ENCODE results near the gene MAGEA3.
"Not testable (repeated sequence)": the region's sequence is repeated elsewhere in the genome, so short reads cannot be mapped to it uniquely, and the experiment has no call there.

MAGEA3 gene

DNA sequence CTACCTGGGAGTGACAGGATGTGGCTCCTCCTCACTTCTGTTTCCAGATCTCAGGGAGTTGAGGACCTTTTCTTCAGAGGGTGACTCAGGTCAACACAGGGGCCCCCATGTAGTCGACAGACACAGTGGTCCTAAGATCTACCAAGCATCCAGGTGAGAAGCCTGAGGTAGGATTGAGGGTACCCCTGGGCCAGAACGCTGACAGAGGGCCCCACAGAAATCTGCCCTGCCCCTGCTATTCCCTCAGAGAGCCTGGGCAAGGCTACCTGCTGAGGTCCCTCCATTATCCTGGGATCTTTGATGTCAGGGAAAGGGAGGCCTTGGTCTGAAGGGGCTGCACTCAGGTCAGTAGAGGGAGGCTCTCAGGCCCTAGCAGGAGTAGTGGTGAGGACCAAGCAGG, 36.5 kb downstream of the MAGEA3 start:
- no peak overlapping the region for H3K27ac ChIP-seq
- TF ChIP-seq ZFX (IDR thresholded peaks at IDR 0.05): no peak
- no peak for TF ChIP-seq CTCF (conservative IDR thresholded peaks at IDR 0.05)

DNA sequence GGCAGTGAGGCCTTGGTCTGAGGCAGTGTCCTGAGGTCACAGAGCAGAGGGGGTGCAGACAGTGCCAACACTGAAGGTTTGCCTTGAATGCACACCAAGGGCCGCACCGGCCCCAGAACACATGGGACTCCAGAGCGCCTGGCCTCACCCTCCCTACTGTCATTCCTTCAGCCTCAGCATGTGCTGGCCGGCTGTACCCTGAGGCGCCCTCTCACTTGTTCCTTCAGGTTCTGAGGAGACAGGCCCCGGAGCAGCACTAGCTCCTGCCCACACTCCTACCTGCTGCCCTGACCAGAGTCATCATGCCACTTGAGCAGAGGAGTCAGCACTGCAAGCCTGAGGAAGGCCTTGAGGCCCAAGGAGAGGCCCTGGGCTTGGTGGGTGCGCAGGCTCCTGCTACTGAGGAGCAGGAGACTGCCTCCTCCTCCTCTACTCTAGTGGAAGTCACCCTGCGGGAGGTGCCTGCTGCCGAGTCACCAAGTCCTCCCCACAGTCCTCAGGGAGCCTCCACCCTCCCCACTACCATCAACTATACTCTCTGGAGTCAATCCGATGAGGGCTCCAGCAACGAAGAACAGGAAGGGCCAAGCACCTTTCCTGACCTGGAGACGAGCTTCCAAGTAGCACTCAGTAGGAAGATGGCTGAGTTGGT, 37.4 kb downstream of the MAGEA3 start:
- no peak for TF ChIP-seq CTCF (conservative IDR thresholded peaks at IDR 0.05)
- no peak overlapping the region for H3K27ac ChIP-seq

GRCh38 chrX:152736528-152736927, 37.9 kb downstream of the MAGEA3 start:
- H3K27ac ChIP-seq: not testable (repeated sequence)

- no peak for TF ChIP-seq ZFX (IDR thresholded peaks at IDR 0.05)
- TF ChIP-seq CTCF (conservative IDR thresholded peaks at IDR 0.05): no peak
- H3K27ac ChIP-seq: no peak overlapping the region
These were observed 40.0 kb downstream of the MAGEA3 start for GRCh38 chrX:152738560-152738959.

Measured in C4-2B (cell line).